ENCODE measurements around the gene IRS4. TPM values are rescaled to one million over a fixed set of nuclear protein-coding genes. Genes with fewer than 3 reads are reported as not detected.
A peak's percentile ranks its signal among the peaks of the same experiment; 100 is the strongest.

IRS4 gene
- total RNA-seq, 1 donor from 2014 or later = 70.1 TPM

DNA sequence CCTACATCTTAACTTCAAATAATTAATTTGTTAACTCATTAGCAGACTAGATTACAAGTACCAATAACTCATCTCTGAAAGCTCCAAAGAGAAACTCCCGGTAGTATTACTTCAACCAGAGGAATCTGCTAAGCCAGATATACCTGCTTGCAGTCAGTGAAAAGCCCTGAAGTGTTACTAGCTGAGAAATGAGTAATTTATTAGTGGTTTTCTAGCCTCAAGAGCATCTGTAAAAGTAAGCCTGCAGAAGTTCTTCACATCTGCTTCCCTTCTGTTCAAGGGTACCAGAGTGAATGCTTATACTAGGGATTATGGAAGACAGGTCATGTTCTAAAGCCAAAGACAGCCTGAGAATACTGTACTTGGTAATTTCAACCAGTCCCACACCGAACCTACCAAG, 34.7 kb downstream of the IRS4 start:
- H3K36me3 ChIP-seq = no peaks in the 10 kb centered on the region
- Mint-ChIP-seq H3K27me3 (ENCODE audit: insufficient read depth, low read depth) (no peaks in the 10 kb centered on the region), H3K4me3 (no peak overlapping the region), H3K36me3 (peaks cover 2% of the 10 kb centered on the region), H3K27ac (no peak overlapping the region), H3K9me3 (no peaks in the 10 kb centered on the region), H3K4me1 (peaks cover 3% of the 10 kb centered on the region)
- H4K20me1 ChIP-seq (ENCODE audit: low read depth) = no peaks in the 10 kb centered on the region
- H3K27ac ChIP-seq = no peak overlapping the region
- no peaks in the 10 kb centered on the region for H3K9me3 ChIP-seq (ENCODE audit: low read depth)
- H3K9ac ChIP-seq = no peak overlapping the region
- no peak overlapping the region for H2AFZ ChIP-seq (replicated peaks)
- no peak overlapping the region for H3K4me2 ChIP-seq
- TF ChIP-seq, protein P1, sequence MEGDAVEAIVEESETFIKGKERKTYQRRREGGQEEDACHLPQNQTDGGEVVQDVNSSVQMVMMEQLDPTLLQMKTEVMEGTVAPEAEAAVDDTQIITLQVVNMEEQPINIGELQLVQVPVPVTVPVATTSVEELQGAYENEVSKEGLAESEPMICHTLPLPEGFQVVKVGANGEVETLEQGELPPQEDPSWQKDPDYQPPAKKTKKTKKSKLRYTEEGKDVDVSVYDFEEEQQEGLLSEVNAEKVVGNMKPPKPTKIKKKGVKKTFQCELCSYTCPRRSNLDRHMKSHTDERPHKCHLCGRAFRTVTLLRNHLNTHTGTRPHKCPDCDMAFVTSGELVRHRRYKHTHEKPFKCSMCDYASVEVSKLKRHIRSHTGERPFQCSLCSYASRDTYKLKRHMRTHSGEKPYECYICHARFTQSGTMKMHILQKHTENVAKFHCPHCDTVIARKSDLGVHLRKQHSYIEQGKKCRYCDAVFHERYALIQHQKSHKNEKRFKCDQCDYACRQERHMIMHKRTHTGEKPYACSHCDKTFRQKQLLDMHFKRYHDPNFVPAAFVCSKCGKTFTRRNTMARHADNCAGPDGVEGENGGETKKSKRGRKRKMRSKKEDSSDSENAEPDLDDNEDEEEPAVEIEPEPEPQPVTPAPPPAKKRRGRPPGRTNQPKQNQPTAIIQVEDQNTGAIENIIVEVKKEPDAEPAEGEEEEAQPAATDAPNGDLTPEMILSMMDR (IDR thresholded peaks at IDR 0.05) = no peak
- TF ChIP-seq EZH2 (IDR thresholded peaks at IDR 0.05) (no peak), EZH2phosphoT487 (IDR thresholded peaks at IDR 0.05) (no peak)
- no peaks in the 10 kb centered on the region for H3K27me3 ChIP-seq
- no peaks in the 10 kb centered on the region for H3K79me2 ChIP-seq (ENCODE audit: low read depth)
- no peak for DNase-seq (ENCODE audit: low spot score)
- peaks cover 8% of the 10 kb centered on the region for H3K4me1 ChIP-seq
- H3K4me3 ChIP-seq = no peak overlapping the region
- H3F3A ChIP-seq (ENCODE audit: low read depth) = peaks cover 4% of the 10 kb centered on the region

DNA sequence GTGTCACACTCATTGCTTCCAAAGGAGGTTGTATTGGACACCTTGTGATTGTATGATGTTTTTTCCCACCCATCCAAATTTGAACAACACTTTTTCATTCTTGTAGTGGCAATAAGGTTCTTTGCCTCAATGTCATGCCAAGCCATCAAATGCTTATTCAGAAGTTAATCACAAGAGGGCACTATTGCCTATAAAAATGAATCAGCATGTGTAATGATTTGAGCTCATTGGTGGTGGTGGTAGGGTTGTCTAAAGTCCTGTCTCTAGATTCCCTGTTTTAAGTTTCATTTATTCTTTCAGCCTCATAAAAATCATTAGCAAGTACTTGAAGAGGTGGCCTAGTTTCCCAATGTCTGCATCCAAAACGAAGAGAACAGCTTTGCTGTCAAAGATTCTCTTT, 37.0 kb downstream of the IRS4 start:
- TF ChIP-seq EZH2phosphoT487 (IDR thresholded peaks at IDR 0.05) (no peak), EZH2 (IDR thresholded peaks at IDR 0.05) (no peak)
- TF ChIP-seq, protein P1 (IDR thresholded peaks at IDR 0.05) = peak; percentile 66
- H3K27ac ChIP-seq = no peak overlapping the region
- no peak overlapping the region for H3K9ac ChIP-seq
- H3K4me1 Mint-ChIP-seq = peaks cover 3% of the 10 kb centered on the region
- peaks cover 8% of the 10 kb centered on the region for H3K4me1 ChIP-seq
- no peaks in the 10 kb centered on the region for H3K36me3 ChIP-seq
- H3K79me2 ChIP-seq (ENCODE audit: low read depth) = no peaks in the 10 kb centered on the region
- H3K9me3 Mint-ChIP-seq = no peaks in the 10 kb centered on the region
- H3K4me2 ChIP-seq = no peak overlapping the region
- H3K9me3 ChIP-seq (ENCODE audit: low read depth) = no peaks in the 10 kb centered on the region
- no peak overlapping the region for H3K27ac Mint-ChIP-seq
- H3K27me3 Mint-ChIP-seq (ENCODE audit: insufficient read depth, low read depth) = no peaks in the 10 kb centered on the region
- peaks cover 8% of the 10 kb centered on the region for H3K36me3 Mint-ChIP-seq
- no peaks in the 10 kb centered on the region for H4K20me1 ChIP-seq (ENCODE audit: low read depth)
- peaks cover 4% of the 10 kb centered on the region for H3F3A ChIP-seq (ENCODE audit: low read depth)
- H3K4me3 ChIP-seq = no peak overlapping the region
- H2AFZ ChIP-seq (replicated peaks) = peak overlapping the region; percentile 72
- peak; percentile 54 for DNase-seq (ENCODE audit: low spot score)
- H3K27me3 ChIP-seq = no peaks in the 10 kb centered on the region
- no peak overlapping the region for H3K4me3 Mint-ChIP-seq

DNA sequence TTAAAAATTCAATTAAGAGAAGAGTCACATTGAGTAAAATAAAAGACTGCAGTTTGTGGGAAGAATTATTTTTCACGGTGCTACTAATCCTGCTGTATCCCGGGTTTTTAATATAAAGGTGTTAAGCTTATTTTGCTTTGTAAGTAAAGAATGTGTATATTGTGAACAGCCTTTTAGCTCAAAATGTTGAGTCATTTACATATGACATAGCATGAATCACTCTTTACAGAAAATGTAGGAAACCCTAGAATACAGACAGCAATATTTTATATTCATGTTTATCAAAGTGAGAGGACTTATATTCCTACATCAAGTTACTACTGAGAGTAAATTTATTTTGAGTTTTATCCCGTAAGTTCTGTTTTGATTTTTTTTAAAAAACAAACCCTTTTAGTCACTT, 39.7 kb downstream of the IRS4 start:
- H3K9ac ChIP-seq = no peak overlapping the region
- H3K4me2 ChIP-seq = no peak overlapping the region
- no peak for TF ChIP-seq EZH2phosphoT487 (IDR thresholded peaks at IDR 0.05)
- TF ChIP-seq EZH2 (IDR thresholded peaks at IDR 0.05) = no peak
- TF ChIP-seq, protein P1 (IDR thresholded peaks at IDR 0.05) = no peak
- no peak overlapping the region for H3K4me3 ChIP-seq
- H3K36me3 ChIP-seq = no peaks in the 10 kb centered on the region
- peaks cover 4% of the 10 kb centered on the region for H3F3A ChIP-seq (ENCODE audit: low read depth)
- Mint-ChIP-seq H3K27me3 (ENCODE audit: insufficient read depth, low read depth) (no peaks in the 10 kb centered on the region), H3K9me3 (no peaks in the 10 kb centered on the region), H3K27ac (no peak overlapping the region), H3K4me1 (peaks cover 5% of the 10 kb centered on the region), H3K36me3 (peaks cover 19% of the 10 kb centered on the region), H3K4me3 (no peak overlapping the region)
- H3K9me3 ChIP-seq (ENCODE audit: low read depth) = no peaks in the 10 kb centered on the region
- no peak overlapping the region for H3K27ac ChIP-seq
- H3K79me2 ChIP-seq (ENCODE audit: low read depth) = no peaks in the 10 kb centered on the region
- DNase-seq (ENCODE audit: low spot score) = no peak
- peaks cover 4% of the 10 kb centered on the region for H3K4me1 ChIP-seq
- H4K20me1 ChIP-seq (ENCODE audit: low read depth) = no peaks in the 10 kb centered on the region
- H2AFZ ChIP-seq (replicated peaks) = no peak overlapping the region
- H3K27me3 ChIP-seq = no peaks in the 10 kb centered on the region
